Activated CD4-positive, alpha-beta memory T cell treated with anti-CD3 and anti-CD28 coated beads, Interleukin-2, amount 10 ng/mL, durations not matched to agents 7 days and 5 days (primary cell): ENCODE data around the gene RAP2A. TPM values are rescaled to one million over a fixed set of nuclear protein-coding genes. Genes with fewer than 3 reads are reported as not detected.

ENCODE experiments used
- CTCF ChIA-PET: fragments of 350-600 bp; sonication (Branson Sonifier 250); formaldehyde crosslinking; loops from one replicate; lab custom pipeline; 2021; ENCODE audit warnings: antibody characterized with exemption, inconsistent platforms; lab: Charles Lee
- POLR2A ChIA-PET: fragments of 350-600 bp; sonication (Branson Sonifier 250); formaldehyde crosslinking; loops from one replicate; lab custom pipeline; 2021; ENCODE audit warnings: antibody characterized with exemption; lab: Charles Lee
- DNase-seq: peaks from one replicate; pipeline ENCODE4 v3.0.0-alpha.2; 2020
- H3K27ac Mint-ChIP-seq: one replicate; pipeline ENCODE4 v1.8.0; 2021; ENCODE audit warnings: mild to moderate bottlenecking, mixed read lengths
- H3K27me3 Mint-ChIP-seq: one replicate; pipeline ENCODE4 v1.8.0; 2021; ENCODE audit warnings: mixed read lengths
- H3K36me3 Mint-ChIP-seq: one replicate; pipeline ENCODE4 v1.8.0; 2021; ENCODE audit warnings: low read depth, mixed read lengths
- H3K4me1 Mint-ChIP-seq: one replicate; pipeline ENCODE4 v1.8.0; 2021; ENCODE audit warnings: mixed read lengths
- H3K4me3 Mint-ChIP-seq: one replicate; pipeline ENCODE4 v1.8.0; 2021; ENCODE audit warnings: mild to moderate bottlenecking, mixed read lengths
- H3K9me3 Mint-ChIP-seq: one replicate; pipeline ENCODE4 v1.8.0; 2021; ENCODE audit warnings: mixed read lengths
- total RNA-seq, 2 experiments: library from RNA; stranded (reverse); gene quantifications; one replicate each; pipeline ENCODE4 v1.2.3, GENCODE V29; 2021

Gene RAP2A
- total RNA-seq, 2 experiments from 2014 or later: 37.0 to 39.2 TPM

DNA sequence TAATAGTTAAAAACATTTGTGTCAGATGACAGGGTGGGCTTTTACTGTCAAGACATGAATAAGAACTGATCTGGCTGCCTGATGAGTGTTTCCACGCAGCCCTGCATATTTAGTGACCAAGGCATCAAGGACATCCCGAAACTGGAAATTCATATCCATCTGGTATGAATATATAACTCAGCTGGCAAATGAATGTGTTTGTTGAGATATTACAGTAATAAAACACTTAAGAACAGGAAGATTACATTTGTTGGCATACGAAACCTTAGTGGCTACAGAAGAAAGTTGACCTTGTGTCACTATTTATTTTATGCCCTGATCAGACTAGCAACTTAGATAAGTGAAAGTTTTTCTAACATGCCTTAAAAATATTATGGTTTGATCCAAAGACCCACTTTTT is 32.8 kb downstream of the RAP2A start:
- H3K27me3 Mint-ChIP-seq: peaks cover under 1% of the 10 kb centered on the region
- no peak for DNase-seq
- H3K36me3 Mint-ChIP-seq: peaks cover 20% of the 10 kb centered on the region
- H3K4me3 Mint-ChIP-seq: no peak overlapping the region
- no peaks in the 10 kb centered on the region for H3K4me1 Mint-ChIP-seq
- ChIA-PET CTCF (no interaction called here), POLR2A (no interaction called here)
- H3K9me3 Mint-ChIP-seq: no peaks in the 10 kb centered on the region
- no peak overlapping the region for H3K27ac Mint-ChIP-seq

DNA sequence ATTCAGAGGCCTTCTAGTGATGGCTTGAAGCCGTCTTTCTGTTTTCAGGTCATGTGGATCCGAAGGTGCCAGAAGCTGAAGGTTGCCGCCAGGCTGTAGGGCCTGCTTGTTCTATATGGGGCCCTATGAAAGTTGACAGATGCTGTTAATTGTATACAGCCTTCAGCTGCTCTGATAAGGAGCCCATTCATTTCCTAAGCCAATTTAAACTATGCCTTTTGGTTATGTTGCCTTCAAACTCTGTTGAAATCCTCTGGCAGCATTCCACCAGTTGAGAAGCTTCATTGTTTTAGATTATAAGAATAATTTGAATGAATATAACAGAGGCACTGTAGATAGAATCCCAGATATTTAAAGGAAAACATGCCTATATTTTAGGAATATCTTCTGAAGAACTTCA is 34.4 kb downstream of the RAP2A start:
- CTCF ChIA-PET: no interaction called here
- Mint-ChIP-seq H3K9me3 (no peaks in the 10 kb centered on the region), H3K27ac (no peak overlapping the region), H3K36me3 (peaks cover 15% of the 10 kb centered on the region), H3K4me1 (no peaks in the 10 kb centered on the region), H3K27me3 (peaks cover 2% of the 10 kb centered on the region), H3K4me3 (no peak overlapping the region)
- POLR2A ChIA-PET: interaction anchor here (2.3 kb wide), 1 partner anchor 34 kb away, joined by 10 read pairs; the partner anchor contains the start of gene RAP2A
- DNase-seq: no peak

DNA sequence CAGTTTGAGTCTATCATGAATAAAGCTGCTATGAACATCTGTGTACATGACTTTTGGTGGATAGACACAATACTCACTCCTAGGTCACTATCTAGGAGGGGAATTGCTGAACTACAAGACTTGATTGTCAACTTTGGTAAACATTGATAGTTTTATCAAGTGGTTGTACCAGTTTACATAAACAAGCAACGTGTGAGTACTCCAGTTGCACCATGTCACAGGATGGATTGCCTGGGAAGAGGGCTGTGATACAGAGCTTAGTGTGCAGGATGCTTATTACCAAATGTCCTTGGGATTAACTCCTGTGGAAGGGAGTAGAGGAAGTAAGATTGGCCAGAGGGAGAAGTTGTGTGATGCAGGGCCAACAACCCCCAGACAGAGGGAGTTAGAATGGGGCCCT is 37.7 kb downstream of the RAP2A start:
- Mint-ChIP-seq H3K4me1 (no peaks in the 10 kb centered on the region), H3K27ac (no peak overlapping the region), H3K27me3 (peaks cover 2% of the 10 kb centered on the region), H3K36me3 (peaks cover 3% of the 10 kb centered on the region), H3K9me3 (no peaks in the 10 kb centered on the region), H3K4me3 (no peak overlapping the region)
- DNase-seq: no peak
- CTCF ChIA-PET: no interaction called here
- POLR2A ChIA-PET: no interaction called here

DNA sequence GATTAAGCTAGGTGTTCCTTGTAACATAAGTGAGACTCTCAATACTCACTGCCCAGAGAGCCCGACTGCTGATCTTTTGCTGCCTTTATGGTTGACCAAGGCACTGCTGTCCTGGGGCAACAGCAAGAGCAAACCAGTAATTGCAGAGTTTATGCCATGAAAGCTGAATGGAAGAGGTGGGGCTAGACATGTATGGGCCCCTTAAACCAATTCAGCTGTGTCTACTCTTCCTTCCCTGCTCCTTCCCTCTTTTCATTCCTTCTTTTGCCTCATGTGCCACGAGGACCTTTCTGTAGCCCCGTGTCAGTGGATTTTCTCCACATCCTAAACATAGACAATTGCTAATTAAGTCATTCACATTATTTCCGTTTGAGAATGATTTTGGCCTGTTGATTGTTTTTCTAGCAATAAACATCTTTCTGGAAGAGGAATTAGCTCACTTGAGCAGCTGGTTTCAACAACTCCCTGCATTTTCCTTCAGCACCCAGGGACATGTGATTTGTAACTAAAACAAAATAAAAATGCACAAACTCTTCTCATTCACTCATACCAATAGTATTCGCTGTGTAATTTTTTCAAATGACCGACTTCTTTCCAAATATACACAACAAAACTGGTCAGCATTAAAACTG is 40.5 kb downstream of the RAP2A start:
- CTCF ChIA-PET: no interaction called here
- POLR2A ChIA-PET: no interaction called here

DNA sequence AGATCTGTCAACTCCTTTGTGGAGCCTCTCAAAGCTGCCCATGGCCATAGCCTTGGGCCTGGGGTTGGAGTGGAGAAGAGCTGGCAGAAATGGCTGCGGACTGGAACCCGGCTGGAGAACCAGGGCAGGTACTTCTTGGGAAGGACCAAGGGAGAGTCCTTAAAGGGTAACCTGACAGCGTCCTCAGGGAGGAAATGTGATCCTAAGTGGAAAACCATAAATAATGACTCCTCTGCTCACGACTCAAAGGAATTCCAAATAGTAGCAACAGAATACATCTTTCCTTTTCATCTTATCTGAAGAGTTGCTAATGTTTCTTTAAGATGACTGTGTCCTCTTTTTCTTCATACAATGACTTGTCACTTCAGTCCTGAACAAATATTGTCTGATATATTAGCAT is 41.0 kb downstream of the RAP2A start:
- H3K27me3 Mint-ChIP-seq: peaks cover 2% of the 10 kb centered on the region
- no peaks in the 10 kb centered on the region for H3K9me3 Mint-ChIP-seq
- H3K4me3 Mint-ChIP-seq: no peak overlapping the region
- H3K36me3 Mint-ChIP-seq: no peaks in the 10 kb centered on the region
- H3K4me1 Mint-ChIP-seq: no peaks in the 10 kb centered on the region
- no peak for DNase-seq
- POLR2A ChIA-PET: no interaction called here
- H3K27ac Mint-ChIP-seq: no peak overlapping the region
- CTCF ChIA-PET: no interaction called here

More for the DNA sequence above, 40.5 kb downstream of the RAP2A start:
- Mint-ChIP-seq H3K4me3 (no peak overlapping the region), H3K4me1 (no peaks in the 10 kb centered on the region), H3K27ac (no peak overlapping the region), H3K36me3 (no peaks in the 10 kb centered on the region), H3K9me3 (no peaks in the 10 kb centered on the region), H3K27me3 (peaks cover 2% of the 10 kb centered on the region)
- no peak for DNase-seq

DNA sequence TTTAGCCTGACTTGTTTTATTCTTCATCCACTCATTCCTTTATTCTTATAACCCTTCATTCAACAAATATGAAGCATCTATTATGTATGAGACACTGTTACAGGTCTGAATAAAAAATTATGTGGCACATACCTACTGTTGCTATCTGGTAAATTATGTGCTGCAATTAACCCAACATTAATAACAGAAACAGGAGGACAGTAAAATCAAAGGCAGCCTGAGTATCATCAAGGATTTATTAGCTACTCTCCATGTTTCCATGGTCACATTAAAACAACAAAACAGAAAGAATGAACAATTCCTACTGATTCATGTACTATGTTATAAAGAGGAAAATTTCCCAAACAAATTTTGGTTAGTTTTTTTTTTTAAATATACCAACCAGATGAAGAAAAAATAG is 43.9 kb downstream of the RAP2A start:
- H3K4me1 Mint-ChIP-seq: no peaks in the 10 kb centered on the region
- H3K36me3 Mint-ChIP-seq: no peaks in the 10 kb centered on the region
- H3K27me3 Mint-ChIP-seq: no peaks in the 10 kb centered on the region
- no peaks in the 10 kb centered on the region for H3K9me3 Mint-ChIP-seq
- no peak overlapping the region for H3K4me3 Mint-ChIP-seq
- no peak overlapping the region for H3K27ac Mint-ChIP-seq
- CTCF ChIA-PET: interaction anchor here (1.6 kb wide), 1 partner anchor 10 kb away, joined by 3 read pairs; no protein-coding TSS in a partner anchor
- POLR2A ChIA-PET: no interaction called here
- no peak for DNase-seq

DNA sequence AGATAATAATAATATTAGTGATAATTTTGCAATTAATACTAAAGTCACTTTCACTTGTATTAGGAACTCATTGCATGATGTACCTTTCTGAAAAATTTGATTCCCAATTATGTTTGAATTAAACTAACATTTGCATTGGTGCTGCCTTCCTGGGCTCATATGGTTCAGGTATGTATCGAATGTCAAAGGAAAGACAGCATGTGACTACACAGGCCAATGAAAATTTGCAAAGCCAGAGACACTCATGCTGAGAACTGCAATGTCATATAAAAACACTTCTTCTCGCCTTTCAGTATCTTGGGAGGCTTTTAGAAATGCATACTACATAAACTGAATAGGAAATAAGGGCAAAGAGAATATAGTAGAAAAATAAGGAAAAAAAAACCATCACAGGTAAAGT is 44.3 kb downstream of the RAP2A start:
- POLR2A ChIA-PET: no interaction called here
- no peaks in the 10 kb centered on the region for H3K4me1 Mint-ChIP-seq
- no peaks in the 10 kb centered on the region for H3K36me3 Mint-ChIP-seq

DNA sequence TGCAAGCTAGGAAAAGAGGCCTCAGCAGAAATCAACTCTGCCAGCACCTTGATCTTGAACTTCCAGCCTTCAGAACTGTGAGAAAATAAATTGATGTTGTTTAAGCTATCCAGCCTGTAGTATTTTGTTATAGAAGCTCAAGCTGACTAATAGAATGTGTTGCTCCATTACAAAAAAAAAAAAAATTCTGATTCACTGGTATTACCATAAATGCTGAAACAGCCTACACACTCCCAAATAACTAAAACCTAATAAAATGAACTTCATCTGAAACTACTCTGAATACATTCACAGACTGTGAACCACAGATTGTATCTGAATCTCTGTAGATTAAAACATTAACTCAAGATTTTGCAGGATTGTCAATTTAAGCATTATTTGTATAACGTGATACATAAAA is 49.5 kb downstream of the RAP2A start:
- ChIA-PET POLR2A (no interaction called here), CTCF (no interaction called here)
- Mint-ChIP-seq H3K36me3 (no peaks in the 10 kb centered on the region), H3K4me3 (no peak overlapping the region), H3K4me1 (no peaks in the 10 kb centered on the region), H3K27ac (no peak overlapping the region), H3K27me3 (no peaks in the 10 kb centered on the region), H3K9me3 (no peaks in the 10 kb centered on the region)
- DNase-seq: no peak

More for the DNA sequence above, 44.3 kb downstream of the RAP2A start:
- Mint-ChIP-seq H3K4me3 (no peak overlapping the region), H3K27me3 (no peaks in the 10 kb centered on the region), H3K9me3 (no peaks in the 10 kb centered on the region), H3K27ac (no peak overlapping the region)
- CTCF ChIA-PET: interaction anchor here (0.7 to 1.6 kb wide), 2 partner anchors 10 to 109 kb away, joined by 3 read pairs; no protein-coding TSS in a partner anchor
- no peak for DNase-seq

DNA sequence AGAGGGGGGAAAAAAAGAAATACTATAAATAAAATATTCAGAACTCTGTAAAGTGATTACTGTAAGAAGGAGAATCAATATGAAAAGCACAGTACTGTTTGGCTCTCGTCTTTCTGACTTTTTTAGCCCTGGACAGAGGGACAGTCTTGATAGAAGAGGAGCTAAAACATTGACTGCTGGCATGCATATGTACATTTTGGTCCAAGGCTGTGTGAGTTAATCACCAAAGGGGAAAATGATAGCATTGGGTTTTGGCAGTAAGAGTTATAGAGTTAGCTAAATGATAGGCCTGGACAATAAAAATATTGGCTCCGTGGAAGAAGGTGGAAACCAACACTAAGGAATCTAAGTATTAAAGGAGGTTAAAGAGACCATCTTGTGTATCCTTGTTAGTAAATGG is 50.3 kb downstream of the RAP2A start:
- no peaks in the 10 kb centered on the region for H3K9me3 Mint-ChIP-seq
- H3K4me1 Mint-ChIP-seq: no peaks in the 10 kb centered on the region
- CTCF ChIA-PET: no interaction called here
- H3K4me3 Mint-ChIP-seq: no peak overlapping the region
- POLR2A ChIA-PET: no interaction called here
- no peaks in the 10 kb centered on the region for H3K27me3 Mint-ChIP-seq
- DNase-seq: no peak
- H3K27ac Mint-ChIP-seq: no peak overlapping the region
- H3K36me3 Mint-ChIP-seq: no peaks in the 10 kb centered on the region

DNA sequence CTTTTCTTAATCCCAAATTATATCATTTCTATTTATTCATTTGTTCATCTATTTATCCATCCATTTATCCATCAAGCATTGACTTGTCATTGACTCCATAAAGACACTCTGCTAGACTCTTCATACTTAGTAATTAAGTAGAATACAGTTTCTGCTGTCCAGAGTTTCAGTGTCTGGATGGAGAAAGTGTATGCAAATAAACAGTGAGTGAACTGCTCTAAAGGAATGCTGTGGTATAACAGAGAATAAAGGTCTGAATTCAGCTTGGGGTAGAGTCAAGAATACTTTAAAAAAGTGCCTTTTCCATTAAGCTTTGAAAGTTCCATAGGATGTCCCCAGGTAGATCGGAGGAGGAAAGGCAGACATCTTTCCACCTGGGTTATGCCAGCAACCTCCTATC is 51.4 kb downstream of the RAP2A start:
- ChIA-PET POLR2A (no interaction called here), CTCF (no interaction called here)
- H3K4me3 Mint-ChIP-seq: no peak overlapping the region
- no peaks in the 10 kb centered on the region for H3K4me1 Mint-ChIP-seq
- H3K36me3 Mint-ChIP-seq: no peaks in the 10 kb centered on the region
- H3K27me3 Mint-ChIP-seq: no peaks in the 10 kb centered on the region
- no peak for DNase-seq
- no peak overlapping the region for H3K27ac Mint-ChIP-seq
- no peaks in the 10 kb centered on the region for H3K9me3 Mint-ChIP-seq

DNA sequence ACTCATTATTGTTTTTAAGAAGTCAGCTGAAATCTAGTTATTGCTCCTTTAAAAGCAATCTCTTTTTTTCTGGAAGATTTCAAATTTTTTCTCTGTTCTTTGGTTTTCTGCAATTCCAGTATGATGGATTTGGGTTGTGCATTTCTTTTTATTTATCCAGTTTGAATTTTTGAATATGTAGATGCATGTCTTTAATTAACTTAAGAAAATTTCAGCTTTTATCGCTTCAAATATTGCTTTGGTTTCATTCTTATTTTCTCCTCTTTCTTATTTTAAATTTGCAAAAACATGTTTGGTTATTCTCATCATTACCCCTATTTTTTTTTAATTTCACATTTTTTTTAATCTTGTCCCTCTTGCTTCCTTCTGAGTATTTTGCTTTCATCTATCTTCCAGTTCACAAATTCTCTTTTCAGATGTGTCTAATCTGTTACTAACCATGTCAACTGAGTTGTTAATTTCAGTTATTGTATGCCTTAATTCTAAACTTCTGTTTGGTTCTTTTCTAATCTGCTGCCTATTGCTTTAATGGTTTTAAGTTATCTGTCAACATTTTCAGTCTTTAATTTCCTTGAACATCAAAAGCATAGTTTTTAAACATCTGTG is 56.8 kb downstream of the RAP2A start:
- no peak for DNase-seq
- ChIA-PET CTCF (no interaction called here), POLR2A (interaction anchor here (1.4 kb wide), 1 partner anchor 57 kb away, joined by 4 read pairs; the partner anchor contains the start of gene RAP2A)
- no peaks in the 10 kb centered on the region for H3K36me3 Mint-ChIP-seq
- H3K9me3 Mint-ChIP-seq: peaks cover 5% of the 10 kb centered on the region
- peaks cover 2% of the 10 kb centered on the region for H3K27me3 Mint-ChIP-seq
- H3K27ac Mint-ChIP-seq: no peak overlapping the region
- H3K4me1 Mint-ChIP-seq: peaks cover 13% of the 10 kb centered on the region
- H3K4me3 Mint-ChIP-seq: no peak overlapping the region

DNA sequence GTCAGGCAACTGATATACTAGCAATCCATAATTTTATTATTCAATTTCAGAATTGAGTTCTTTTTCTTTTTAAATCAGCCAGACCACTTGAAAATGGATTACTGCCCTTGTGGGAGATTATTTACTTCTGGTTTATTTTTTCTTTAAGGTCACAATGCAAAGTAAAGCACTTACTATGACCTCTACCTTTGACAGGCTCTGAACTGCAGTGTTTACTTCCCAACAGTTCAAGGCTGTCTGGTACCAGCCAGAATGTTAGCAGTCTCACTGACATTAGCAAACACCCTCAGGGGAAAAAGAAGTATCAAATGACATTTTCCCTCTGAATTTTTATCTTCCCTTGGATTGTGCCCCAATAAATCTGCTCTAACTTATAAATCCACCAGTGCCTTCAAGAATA is 57.5 kb downstream of the RAP2A start:
- H3K27me3 Mint-ChIP-seq: peaks cover 2% of the 10 kb centered on the region
- H3K9me3 Mint-ChIP-seq: peaks cover 5% of the 10 kb centered on the region
- H3K4me1 Mint-ChIP-seq: peaks cover 13% of the 10 kb centered on the region
- ChIA-PET CTCF (no interaction called here), POLR2A (no interaction called here)
- no peak overlapping the region for H3K27ac Mint-ChIP-seq
- no peak for DNase-seq
- no peak overlapping the region for H3K4me3 Mint-ChIP-seq
- H3K36me3 Mint-ChIP-seq: no peaks in the 10 kb centered on the region

DNA sequence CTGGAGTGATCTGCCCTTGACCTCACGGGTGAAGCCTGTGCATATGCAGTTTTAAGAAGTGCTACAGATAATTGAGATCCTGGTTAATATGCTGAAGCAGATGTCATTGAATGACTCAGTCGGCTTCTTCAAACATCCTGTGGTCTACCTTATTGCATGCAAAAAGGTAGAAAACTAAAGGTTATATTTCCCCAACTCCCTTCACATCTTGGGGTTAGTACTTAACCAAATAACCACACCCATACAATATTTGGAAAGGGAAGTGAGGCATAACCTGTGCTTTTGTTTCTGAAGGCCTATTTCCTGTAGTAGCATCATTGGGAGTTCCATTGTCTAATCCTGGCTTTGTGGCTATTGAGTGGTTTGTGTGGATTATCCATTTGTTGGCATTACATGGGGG is 58.3 kb downstream of the RAP2A start:
- Mint-ChIP-seq H3K27me3 (peaks cover 2% of the 10 kb centered on the region), H3K9me3 (peaks cover 5% of the 10 kb centered on the region), H3K4me3 (no peak overlapping the region), H3K36me3 (no peaks in the 10 kb centered on the region), H3K4me1 (peaks cover 13% of the 10 kb centered on the region), H3K27ac (no peak overlapping the region)
- ChIA-PET CTCF (interaction anchor here (1.5 kb wide), 1 partner anchor 59 kb away, joined by 3 read pairs; no protein-coding TSS in a partner anchor), POLR2A (no interaction called here)
- no peak for DNase-seq
